Breast epithelium (tissue), 3 donors: ENCODE measurements around the gene ADCY5.

Source experiments
- CTCF ChIP-seq, 3 donors: fragments of 450-650 bp; IDR thresholded peaks; one replicate each; pipeline ENCODE4 v1.5.1; 2016 to 2017; ENCODE audit warnings: antibody characterized with exemption in 3 of 3, mild to moderate bottlenecking in 3 of 3, moderate library complexity in 3 of 3
- POLR2A ChIP-seq: fragments of 450-650 bp; IDR thresholded peaks from one replicate; pipeline ENCODE4 v1.6.1; 2016; ENCODE audit warnings: antibody characterized with exemption, mild to moderate bottlenecking, moderate library complexity

GRCh38 chr3:123475786-123476185 is 26.9 kb upstream of the ADCY5 start:
- TF ChIP-seq CTCF (IDR thresholded peaks at IDR 0.05) (no peak), POLR2A (no peak)
